ENCODE results near the gene KIAA0232. TPM values are rescaled to one million over a fixed set of nuclear protein-coding genes. Genes with fewer than 3 reads are reported as not detected.

The KIAA0232 gene
- polyA plus RNA-seq, 2 donors, result 9.3 to 10.5 TPM

DNA sequence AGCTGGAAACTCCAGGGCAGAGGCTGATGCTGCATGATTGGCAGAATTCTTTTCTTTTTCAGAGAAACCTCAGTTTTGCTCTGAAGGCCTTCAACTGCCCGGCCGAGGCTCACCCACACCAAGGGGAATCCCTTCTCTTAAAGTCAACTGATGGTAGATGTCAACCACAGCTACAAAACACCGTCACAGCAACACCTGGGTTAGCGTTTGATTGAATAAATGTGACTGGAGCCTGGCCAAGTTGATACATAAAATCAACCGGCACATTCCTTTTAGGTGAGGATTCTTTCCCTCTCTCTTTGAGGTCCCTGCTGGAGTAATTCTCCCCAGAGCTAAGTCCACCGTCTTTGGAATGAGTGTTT lies 15.2 kb upstream of the KIAA0232 start:
- WGBS, 2 donors, result 50 to 52% methylated on average over 6 of the region's 6 CpGs
- H3K27me3 ChIP-seq (ENCODE audit: control insufficient read depth in 1 of 2, insufficient read depth in 2 of 2, low read length in 2 of 2), result no peaks in the 10 kb centered on the region
- H3K27ac ChIP-seq (ENCODE audit: low read depth in 2 of 2, low read length in 1 of 2), result no peak overlapping the region

GRCh38 chr4:6767748-6768538 lies 14.6 kb upstream of the KIAA0232 start:
- no peak overlapping the region for H3K4me3 ChIP-seq (ENCODE audit: low read depth in 1 of 2, low read length in 2 of 2)
- H3K4me1 ChIP-seq (ENCODE audit: control insufficient read depth in 2 of 2, insufficient read depth in 2 of 2, low read length in 1 of 2), result peaks cover 2 to 23% of the 10 kb centered on the region in 2 donors
- 52 to 65% methylated on average over 22 of the region's 22 CpGs for WGBS, 2 donors
- no peaks in the 10 kb centered on the region for H3K9me3 ChIP-seq (ENCODE audit: control insufficient read depth in 2 of 2, insufficient read depth in 1 of 2, low read depth in 1 of 2, low read length in 1 of 2)
- H3K27ac ChIP-seq (ENCODE audit: low read depth in 2 of 2, low read length in 1 of 2), result peak overlapping the region in 1 of 2 donors; percentile 13
- no peaks in the 10 kb centered on the region for H3K27me3 ChIP-seq (ENCODE audit: control insufficient read depth in 1 of 2, insufficient read depth in 2 of 2, low read length in 2 of 2)
- H3K36me3 ChIP-seq (ENCODE audit: control insufficient read depth in 2 of 2, insufficient read depth in 2 of 2, low read length in 1 of 2), result no peaks in the 10 kb centered on the region

More for the DNA sequence above, 15.2 kb upstream of the KIAA0232 start:
- Histone ChIP-seq H3K4me1 (ENCODE audit: control insufficient read depth in 2 of 2, insufficient read depth in 2 of 2, low read length in 1 of 2) (peaks cover 2 to 23% of the 10 kb centered on the region in 2 donors), H3K36me3 (ENCODE audit: control insufficient read depth in 2 of 2, insufficient read depth in 2 of 2, low read length in 1 of 2) (no peaks in the 10 kb centered on the region), H3K4me3 (ENCODE audit: low read depth in 1 of 2, low read length in 2 of 2) (no peak overlapping the region), H3K9me3 (ENCODE audit: control insufficient read depth in 2 of 2, insufficient read depth in 1 of 2, low read depth in 1 of 2, low read length in 1 of 2) (no peaks in the 10 kb centered on the region)

GRCh38 chr4:6768539-6768905 lies 14.0 kb upstream of the KIAA0232 start:
- Histone ChIP-seq H3K4me1 (ENCODE audit: control insufficient read depth in 2 of 2, insufficient read depth in 2 of 2, low read length in 1 of 2) (peaks cover 0 to 20% of the 10 kb centered on the region in 2 donors), H3K27ac (ENCODE audit: low read depth in 2 of 2, low read length in 1 of 2) (peak overlapping the region in 1 of 2 donors; percentile 13), H3K27me3 (ENCODE audit: control insufficient read depth in 1 of 2, insufficient read depth in 2 of 2, low read length in 2 of 2) (no peaks in the 10 kb centered on the region), H3K36me3 (ENCODE audit: control insufficient read depth in 2 of 2, insufficient read depth in 2 of 2, low read length in 1 of 2) (no peaks in the 10 kb centered on the region), H3K4me3 (ENCODE audit: low read depth in 1 of 2, low read length in 2 of 2) (no peak overlapping the region), H3K9me3 (ENCODE audit: control insufficient read depth in 2 of 2, insufficient read depth in 1 of 2, low read depth in 1 of 2, low read length in 1 of 2) (no peaks in the 10 kb centered on the region)
- WGBS, 2 donors, result 33 to 47% methylated on average over 4 of the region's 4 CpGs

GRCh38 chr4:6769233-6769988 lies 13.1 kb upstream of the KIAA0232 start:
- H3K4me3 ChIP-seq (ENCODE audit: low read depth in 1 of 2, low read length in 2 of 2), result no peak overlapping the region
- no peaks in the 10 kb centered on the region for H3K27me3 ChIP-seq (ENCODE audit: control insufficient read depth in 1 of 2, insufficient read depth in 2 of 2, low read length in 2 of 2)
- H3K4me1 ChIP-seq (ENCODE audit: control insufficient read depth in 2 of 2, insufficient read depth in 2 of 2, low read length in 1 of 2), result peaks cover 0 to 17% of the 10 kb centered on the region in 2 donors
- no peaks in the 10 kb centered on the region for H3K36me3 ChIP-seq (ENCODE audit: control insufficient read depth in 2 of 2, insufficient read depth in 2 of 2, low read length in 1 of 2)
- 75 to 88% methylated on average over 11 of the region's 11 CpGs for WGBS, 2 donors
- H3K9me3 ChIP-seq (ENCODE audit: control insufficient read depth in 2 of 2, insufficient read depth in 1 of 2, low read depth in 1 of 2, low read length in 1 of 2), result no peaks in the 10 kb centered on the region
- H3K27ac ChIP-seq (ENCODE audit: low read depth in 2 of 2, low read length in 1 of 2), result no peak overlapping the region

DNA sequence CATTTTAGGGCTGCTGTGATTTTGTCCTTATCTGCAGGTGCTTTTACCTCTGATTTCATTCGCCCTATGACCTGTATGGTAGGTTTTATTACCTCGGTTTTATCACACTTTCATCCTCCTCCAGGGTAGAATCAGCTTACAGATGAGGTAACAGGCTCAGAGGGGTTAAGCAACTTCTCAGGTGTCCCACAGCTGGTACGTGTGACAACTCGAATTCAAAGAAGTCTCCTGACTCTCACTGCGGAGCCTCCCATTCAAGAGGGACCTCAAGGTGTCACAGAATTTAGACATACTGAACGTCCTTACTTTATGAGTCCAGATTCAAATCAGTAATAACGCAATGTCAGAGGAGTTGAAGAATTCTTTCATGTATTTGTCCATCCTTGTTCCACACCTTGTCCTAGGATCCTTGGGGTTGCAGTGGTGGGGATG lies 12.5 kb upstream of the KIAA0232 start:
- peaks cover 0 to 17% of the 10 kb centered on the region in 2 donors for H3K4me1 ChIP-seq (ENCODE audit: control insufficient read depth in 2 of 2, insufficient read depth in 2 of 2, low read length in 1 of 2)
- no peaks in the 10 kb centered on the region for H3K9me3 ChIP-seq (ENCODE audit: control insufficient read depth in 2 of 2, insufficient read depth in 1 of 2, low read depth in 1 of 2, low read length in 1 of 2)
- H3K27me3 ChIP-seq (ENCODE audit: control insufficient read depth in 1 of 2, insufficient read depth in 2 of 2, low read length in 2 of 2), result no peaks in the 10 kb centered on the region
- WGBS, 2 donors, result 74 to 89% methylated on average over 7 of the region's 7 CpGs
- H3K27ac ChIP-seq (ENCODE audit: low read depth in 2 of 2, low read length in 1 of 2), result peak overlapping the region in 1 of 2 donors; percentile 90
- H3K36me3 ChIP-seq (ENCODE audit: control insufficient read depth in 2 of 2, insufficient read depth in 2 of 2, low read length in 1 of 2), result no peaks in the 10 kb centered on the region
- H3K4me3 ChIP-seq (ENCODE audit: low read depth in 1 of 2, low read length in 2 of 2), result no peak overlapping the region

GRCh38 chr4:6770581-6771228 lies 11.8 kb upstream of the KIAA0232 start:
- Histone ChIP-seq H3K36me3 (ENCODE audit: control insufficient read depth in 2 of 2, insufficient read depth in 2 of 2, low read length in 1 of 2) (no peaks in the 10 kb centered on the region), H3K4me1 (ENCODE audit: control insufficient read depth in 2 of 2, insufficient read depth in 2 of 2, low read length in 1 of 2) (peaks cover 0 to 17% of the 10 kb centered on the region in 2 donors), H3K9me3 (ENCODE audit: control insufficient read depth in 2 of 2, insufficient read depth in 1 of 2, low read depth in 1 of 2, low read length in 1 of 2) (no peaks in the 10 kb centered on the region), H3K27ac (ENCODE audit: low read depth in 2 of 2, low read length in 1 of 2) (peak overlapping the region; percentile 36 to 90), H3K4me3 (ENCODE audit: low read depth in 1 of 2, low read length in 2 of 2) (no peak overlapping the region), H3K27me3 (ENCODE audit: control insufficient read depth in 1 of 2, insufficient read depth in 2 of 2, low read length in 2 of 2) (no peaks in the 10 kb centered on the region)
- WGBS, 2 donors, result 86 to 88% methylated on average over 7 of the region's 7 CpGs

- no peaks in the 10 kb centered on the region for H3K27me3 ChIP-seq (ENCODE audit: control insufficient read depth in 1 of 2, insufficient read depth in 2 of 2, low read length in 2 of 2)
- no peaks in the 10 kb centered on the region for H3K9me3 ChIP-seq (ENCODE audit: control insufficient read depth in 2 of 2, insufficient read depth in 1 of 2, low read depth in 1 of 2, low read length in 1 of 2)
- H3K36me3 ChIP-seq (ENCODE audit: control insufficient read depth in 2 of 2, insufficient read depth in 2 of 2, low read length in 1 of 2), result no peaks in the 10 kb centered on the region
- no peak overlapping the region for H3K4me3 ChIP-seq (ENCODE audit: low read depth in 1 of 2, low read length in 2 of 2)
- peaks cover 0 to 17% of the 10 kb centered on the region in 2 donors for H3K4me1 ChIP-seq (ENCODE audit: control insufficient read depth in 2 of 2, insufficient read depth in 2 of 2, low read length in 1 of 2)
- peak overlapping the region; percentile 78 to 90 for H3K27ac ChIP-seq (ENCODE audit: low read depth in 2 of 2, low read length in 1 of 2)
- 61 to 64% methylated on average over 8 of the region's 8 CpGs for WGBS, 2 donors
Observed at GRCh38 chr4:6771229-6771671, 11.3 kb upstream of the KIAA0232 start.

DNA sequence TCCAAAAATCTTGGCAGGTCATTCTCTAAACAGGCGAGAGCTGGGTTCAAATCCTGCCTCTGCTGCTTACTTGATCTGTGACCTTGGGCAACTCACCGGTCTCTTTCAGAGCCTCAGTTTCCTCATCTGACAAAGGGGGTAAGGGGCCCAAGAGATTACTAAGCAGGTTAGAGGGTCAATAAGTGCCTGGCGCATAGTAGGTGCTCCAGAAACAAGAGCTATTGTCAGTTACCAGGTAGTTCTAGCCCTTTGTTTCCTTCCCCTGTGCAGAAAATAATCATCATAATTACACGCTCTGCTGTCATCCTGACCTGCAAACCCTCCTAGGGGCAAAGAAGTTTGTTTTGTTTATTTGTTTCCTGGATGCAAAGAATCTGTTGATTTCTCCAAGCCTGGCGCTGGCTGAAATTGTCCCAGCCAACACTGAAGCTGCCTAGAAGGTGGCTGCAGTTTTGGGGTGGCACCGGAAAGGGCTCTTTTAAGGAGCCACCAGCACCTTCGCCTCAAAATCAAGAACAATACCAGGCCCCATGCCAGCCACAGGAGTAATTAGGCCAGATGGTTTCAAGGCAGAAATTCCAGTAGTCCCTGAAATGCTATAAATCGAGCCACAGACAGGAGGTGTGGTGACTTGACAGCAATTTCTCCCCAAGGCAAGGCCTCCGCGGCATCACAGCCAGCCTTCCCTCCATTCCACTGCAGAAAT lies 10.2 kb upstream of the KIAA0232 start:
- 51 to 57% methylated on average over 10 of the region's 10 CpGs for WGBS, 2 donors
- Histone ChIP-seq H3K36me3 (ENCODE audit: control insufficient read depth in 2 of 2, insufficient read depth in 2 of 2, low read length in 1 of 2) (no peaks in the 10 kb centered on the region), H3K4me1 (ENCODE audit: control insufficient read depth in 2 of 2, insufficient read depth in 2 of 2, low read length in 1 of 2) (peaks cover 0 to 17% of the 10 kb centered on the region in 2 donors), H3K27me3 (ENCODE audit: control insufficient read depth in 1 of 2, insufficient read depth in 2 of 2, low read length in 2 of 2) (no peaks in the 10 kb centered on the region), H3K4me3 (ENCODE audit: low read depth in 1 of 2, low read length in 2 of 2) (no peak overlapping the region), H3K9me3 (ENCODE audit: control insufficient read depth in 2 of 2, insufficient read depth in 1 of 2, low read depth in 1 of 2, low read length in 1 of 2) (no peaks in the 10 kb centered on the region), H3K27ac (ENCODE audit: low read depth in 2 of 2, low read length in 1 of 2) (peak overlapping the region; percentile 78 to 90)

DNA sequence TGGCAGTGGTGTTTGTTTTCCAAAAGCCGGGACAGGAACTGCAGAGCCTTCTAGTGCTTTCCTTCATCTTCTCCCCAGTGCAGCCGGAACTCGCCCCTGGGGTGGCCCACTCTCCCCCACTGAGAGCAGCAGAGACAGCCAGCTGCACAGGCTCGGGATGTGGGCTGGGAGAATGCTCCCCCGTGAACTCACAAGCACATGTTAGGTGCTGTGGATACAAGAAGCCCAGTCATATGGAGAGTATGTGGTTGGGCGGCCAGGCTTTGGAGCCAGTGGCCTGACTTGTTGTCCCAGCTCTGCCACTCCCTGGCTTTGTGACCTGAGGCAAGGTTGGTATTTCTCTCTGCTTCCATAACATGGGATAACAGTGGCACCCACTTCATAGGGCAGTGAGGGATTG lies 9.4 kb upstream of the KIAA0232 start:
- H3K4me3 ChIP-seq (ENCODE audit: low read depth in 1 of 2, low read length in 2 of 2), result no peak overlapping the region
- peak overlapping the region; percentile 78 to 90 for H3K27ac ChIP-seq (ENCODE audit: low read depth in 2 of 2, low read length in 1 of 2)
- WGBS, 2 donors, result 67 to 70% methylated on average over 6 of the region's 6 CpGs
- H3K36me3 ChIP-seq (ENCODE audit: control insufficient read depth in 2 of 2, insufficient read depth in 2 of 2, low read length in 1 of 2), result no peaks in the 10 kb centered on the region
- peaks cover 0 to 17% of the 10 kb centered on the region in 2 donors for H3K4me1 ChIP-seq (ENCODE audit: control insufficient read depth in 2 of 2, insufficient read depth in 2 of 2, low read length in 1 of 2)
- H3K27me3 ChIP-seq (ENCODE audit: control insufficient read depth in 1 of 2, insufficient read depth in 2 of 2, low read length in 2 of 2), result no peaks in the 10 kb centered on the region
- H3K9me3 ChIP-seq (ENCODE audit: control insufficient read depth in 2 of 2, insufficient read depth in 1 of 2, low read depth in 1 of 2, low read length in 1 of 2), result no peaks in the 10 kb centered on the region

All from esophagus (tissue), 2 donors.